Hematopoietic multipotent progenitor cell treated with erythropoietin and hydrocortisone succinate and interleukin-3 and kit ligand, for 6 days (in vitro differentiated cells): Measurements from ENCODE around the gene HECTD4.

Source experiments
- DNase-seq: peaks from one replicate; pipeline ENCODE4 v3.0.0-alpha.2; 2015

The HECTD4 gene

DNA sequence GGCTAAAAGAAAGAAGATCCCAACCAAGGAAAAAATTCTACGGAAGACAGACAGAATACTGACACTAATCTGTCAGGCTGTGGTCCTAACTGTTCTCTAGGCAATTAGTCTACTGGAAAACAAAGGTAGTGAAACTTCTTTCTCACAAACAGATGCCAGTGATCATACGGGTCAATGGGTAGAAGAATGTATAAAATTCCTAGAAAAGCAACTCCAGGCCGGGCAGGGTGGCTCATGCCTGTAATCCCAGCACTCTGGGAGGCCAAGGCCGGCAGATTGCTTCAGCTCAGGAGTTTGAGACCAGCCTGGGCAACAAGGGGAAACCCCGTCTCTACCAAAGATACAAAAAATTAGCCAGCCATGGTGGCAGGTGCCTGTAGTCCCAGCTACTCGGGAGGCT, 64.8 kb downstream of the HECTD4 start:
- no peak for DNase-seq

DNA sequence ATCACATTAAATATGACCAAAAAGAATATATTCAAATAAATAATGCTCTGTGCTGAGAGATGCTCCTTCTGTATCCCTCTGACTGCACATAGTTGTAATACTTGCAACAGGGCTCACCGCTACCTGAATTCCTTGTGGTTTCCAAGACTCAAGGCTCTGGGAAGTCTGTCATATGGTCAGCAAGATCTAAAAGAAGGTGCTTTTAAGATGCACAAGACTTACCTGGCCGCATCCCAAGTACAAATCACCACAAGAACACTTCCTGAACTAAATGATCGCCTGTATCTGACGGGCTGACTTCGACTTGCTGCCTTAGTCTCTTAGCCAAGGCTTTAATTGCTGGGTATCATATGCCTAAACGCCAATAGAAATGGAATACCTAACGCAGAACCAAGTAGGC, 67.2 kb downstream of the HECTD4 start:
- no peak for DNase-seq

DNA sequence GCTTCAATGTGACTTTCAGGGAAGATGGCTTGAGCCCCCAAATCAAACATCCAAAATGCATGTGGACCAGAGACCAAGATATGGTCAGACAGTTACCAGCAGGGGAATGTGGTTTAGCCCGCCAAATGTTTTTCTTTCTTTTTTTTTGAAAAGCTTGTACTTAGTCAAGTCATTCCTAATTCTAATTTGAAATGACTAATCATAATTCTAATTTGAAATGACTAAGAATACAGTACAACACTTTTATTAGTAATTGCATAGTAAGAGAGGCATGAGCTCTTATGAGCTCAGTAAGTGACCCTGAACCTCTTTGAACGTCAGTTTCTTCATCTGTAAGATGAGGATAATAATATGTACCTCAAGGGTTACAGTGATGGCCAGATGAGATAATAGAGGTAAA, 72.4 kb downstream of the HECTD4 start:
- DNase-seq = no peak

DNA sequence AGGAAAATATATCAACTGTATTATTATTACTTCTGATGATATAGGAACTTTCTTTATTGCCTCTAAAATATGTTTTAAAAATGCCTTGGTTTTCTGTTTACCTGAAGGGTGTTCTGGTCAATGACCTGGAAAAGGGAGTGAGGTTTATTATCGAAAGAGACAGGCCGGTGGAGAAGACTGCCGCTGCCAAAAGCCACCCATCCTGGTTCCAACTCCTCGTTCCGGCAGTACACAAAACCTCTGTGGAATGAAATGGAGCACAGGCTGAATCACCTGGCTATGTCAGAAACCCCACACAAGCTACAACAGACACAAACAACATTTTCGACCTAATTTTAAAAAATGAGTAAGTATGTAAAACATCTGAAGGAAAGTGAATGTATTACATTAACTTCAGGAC, 73.6 kb downstream of the HECTD4 start:
- DNase-seq = no peak

DNA sequence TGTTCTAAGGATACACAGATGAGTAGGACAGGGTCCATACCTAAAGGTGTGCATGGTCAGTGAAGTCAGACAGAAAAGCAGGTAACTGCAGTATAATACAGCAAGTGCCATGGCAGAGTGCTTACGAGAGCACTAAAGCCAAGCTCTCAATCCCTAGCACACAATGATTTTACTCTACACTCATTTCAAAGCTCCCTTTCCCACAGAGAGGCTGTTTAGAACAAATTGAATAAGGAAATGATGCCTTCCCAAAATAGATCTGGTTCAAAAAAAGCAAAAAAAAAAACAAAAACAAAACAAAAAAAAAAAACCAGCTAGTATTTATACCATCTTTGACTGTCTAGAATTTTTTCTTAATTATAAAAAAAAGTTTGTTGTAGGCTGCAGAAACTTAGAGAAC, 74.1 kb downstream of the HECTD4 start:
- no peak for DNase-seq

DNA sequence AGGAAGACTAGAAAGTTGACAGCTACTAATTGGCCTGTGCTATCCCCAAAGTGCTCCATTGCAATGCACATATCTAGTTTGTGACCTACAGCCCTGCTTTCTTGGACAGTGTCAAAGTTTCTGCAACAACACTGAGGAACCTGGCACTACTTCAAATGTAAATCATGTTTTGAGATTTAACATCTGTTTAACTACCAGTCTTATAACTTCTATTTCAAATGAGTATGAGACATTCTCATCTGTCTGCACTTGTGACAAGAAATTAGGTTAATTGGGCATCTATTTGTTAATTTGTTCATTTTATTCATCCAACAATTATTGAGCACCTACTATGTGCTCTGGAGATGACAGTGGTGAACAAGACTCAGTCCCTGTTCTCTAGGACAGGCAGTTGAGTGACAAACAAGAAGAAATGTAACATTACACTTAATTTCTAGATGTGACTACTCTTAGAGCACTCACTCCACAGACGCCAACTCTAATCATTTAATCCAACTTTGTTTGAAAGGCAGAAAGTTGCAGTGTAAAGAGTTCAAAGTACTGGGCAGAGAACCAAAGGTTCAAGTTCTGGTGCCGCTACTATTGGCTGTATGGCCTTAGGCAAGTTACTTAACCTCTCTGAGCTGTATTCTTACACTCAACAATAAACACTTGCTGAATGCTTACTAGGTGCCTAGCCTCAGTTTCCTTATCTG, 74.8 kb downstream of the HECTD4 start:
- DNase-seq = no peak

DNA sequence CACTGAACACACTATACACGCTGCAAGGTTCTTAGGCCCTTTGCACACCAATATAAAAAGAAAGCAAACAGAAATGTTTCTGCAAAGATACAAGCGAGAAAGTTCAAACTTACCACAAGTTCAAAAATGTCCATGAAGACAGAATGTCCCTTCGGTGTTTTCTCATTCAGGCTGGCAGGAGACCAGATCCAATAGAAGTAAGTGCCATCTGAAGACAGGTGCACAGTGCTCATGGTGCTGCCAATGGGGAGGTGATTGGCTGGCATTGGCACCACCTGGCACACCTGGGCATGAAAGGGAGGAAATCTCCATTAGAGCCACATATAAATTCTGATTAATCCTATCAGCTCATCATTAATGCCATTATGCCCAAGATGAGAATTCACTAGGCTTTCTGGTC, 76.3 kb downstream of the HECTD4 start:
- DNase-seq = no peak

DNA sequence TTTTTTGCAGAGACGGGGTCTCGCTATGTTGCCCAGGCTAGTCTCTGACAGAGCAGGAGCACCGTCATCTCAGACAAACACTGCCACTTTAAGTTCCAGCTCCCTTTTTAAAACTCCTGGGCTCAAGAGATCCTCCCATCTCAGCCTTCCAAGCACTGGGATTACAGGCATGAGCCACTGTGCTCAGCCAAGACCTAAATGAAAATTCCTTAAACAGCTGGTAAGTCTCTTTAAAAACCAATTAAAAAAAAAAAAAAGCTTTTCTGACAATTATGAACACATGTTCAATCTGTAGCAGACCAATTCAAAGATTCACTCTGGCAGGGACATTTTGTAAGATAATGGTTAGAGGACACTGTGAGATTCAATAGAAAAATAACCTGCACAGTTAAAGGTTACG, 77.8 kb downstream of the HECTD4 start:
- no peak for DNase-seq

DNA sequence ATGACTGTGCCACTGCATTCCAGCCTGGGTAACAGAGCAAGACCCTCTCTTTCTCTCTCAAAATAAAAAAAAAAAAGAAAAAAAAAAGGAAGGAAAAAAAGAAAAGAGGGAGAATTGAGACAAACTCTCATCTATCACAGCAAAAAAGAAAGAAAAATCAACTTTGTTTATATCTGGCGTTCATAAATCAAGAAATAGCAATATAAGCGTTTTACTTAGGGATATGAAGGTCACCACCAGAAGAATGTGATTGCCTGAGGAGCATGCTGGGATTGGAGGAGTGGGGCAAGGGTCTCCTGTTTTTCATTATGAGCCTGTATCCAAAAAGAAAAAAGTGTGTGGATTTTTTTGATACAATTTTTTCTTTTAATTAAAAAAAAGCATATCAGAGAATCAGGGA, 78.4 kb downstream of the HECTD4 start:
- no peak for DNase-seq

DNA sequence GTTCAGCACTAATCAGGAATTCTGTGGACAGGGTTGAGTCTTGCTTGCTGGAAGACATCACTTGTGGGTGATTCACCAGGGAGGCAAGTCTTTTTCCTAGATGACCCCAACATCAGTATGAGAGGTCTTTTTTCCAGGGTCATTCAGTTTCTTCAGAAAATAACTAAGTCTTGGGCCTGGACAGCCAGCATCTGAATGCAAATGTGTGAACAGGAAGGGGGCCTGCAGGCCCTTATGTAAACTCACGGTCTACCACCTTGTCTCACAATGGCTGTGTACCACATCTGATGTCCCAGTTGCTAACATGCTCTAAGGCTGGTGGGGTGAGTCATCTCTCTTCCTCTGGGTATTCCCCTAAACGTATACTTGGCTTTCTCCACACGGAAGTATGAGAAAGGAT, 79.2 kb downstream of the HECTD4 start:
- DNase-seq = peak; percentile 22

DNA sequence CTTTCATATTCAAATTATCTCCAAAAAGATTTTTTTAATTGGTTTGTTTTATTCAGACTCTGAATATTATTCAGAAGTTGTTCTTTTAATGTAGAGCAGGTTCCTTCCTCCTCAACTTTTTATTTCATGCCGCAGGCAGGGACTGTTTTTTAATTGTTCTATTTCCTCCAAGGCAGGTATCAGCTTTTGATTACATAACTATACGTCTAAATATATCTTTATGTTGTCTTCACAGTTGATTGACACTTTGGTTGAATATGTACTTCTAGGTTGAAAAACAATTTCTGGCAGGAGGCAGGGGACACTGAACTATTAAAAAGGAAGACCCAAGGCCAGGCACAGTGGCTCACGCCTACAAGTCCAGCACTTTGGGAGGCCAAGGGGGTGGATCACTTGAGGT, 82.5 kb downstream of the HECTD4 start:
- no peak for DNase-seq

DNA sequence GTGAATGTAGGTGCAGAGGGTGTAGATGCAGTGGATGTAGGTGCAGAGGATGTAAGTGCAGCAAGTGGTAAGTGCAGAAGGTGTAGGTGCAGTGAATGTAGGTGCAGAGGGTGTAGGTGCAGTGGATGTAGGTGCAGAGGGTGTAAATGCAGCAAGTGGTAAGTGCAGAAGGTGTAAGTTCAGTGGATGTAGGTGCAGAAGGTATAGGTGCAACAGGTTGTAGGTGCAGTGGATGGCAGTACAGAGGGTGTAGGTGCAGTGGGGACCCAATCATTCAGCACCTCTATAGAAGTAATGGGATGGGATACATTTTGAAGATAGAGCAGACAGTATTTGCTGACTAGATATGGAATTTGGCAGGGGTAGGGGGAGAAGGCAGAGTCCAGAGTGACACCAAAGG, 85.0 kb downstream of the HECTD4 start:
- no peak for DNase-seq

DNA sequence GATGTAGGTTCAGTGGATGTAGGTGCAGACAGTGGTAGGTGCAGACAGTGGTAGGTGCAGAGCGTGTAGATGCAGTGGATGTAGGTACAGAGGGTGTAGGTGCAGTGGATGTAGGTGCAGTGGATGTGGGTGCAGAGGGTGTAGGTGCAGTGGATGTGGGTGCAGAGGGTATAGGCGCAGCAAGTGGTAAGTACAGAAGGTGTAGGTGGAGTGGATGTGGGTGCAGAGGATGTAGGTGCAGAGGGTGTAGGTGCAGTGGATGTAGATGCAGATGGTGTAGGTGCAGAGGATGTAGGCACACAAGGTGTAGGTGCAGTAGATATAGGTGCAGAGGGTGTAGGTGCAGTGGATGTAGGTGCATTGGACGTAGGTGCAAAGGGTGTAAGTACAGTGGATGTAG, 86.0 kb downstream of the HECTD4 start:
- DNase-seq = no peak

DNA sequence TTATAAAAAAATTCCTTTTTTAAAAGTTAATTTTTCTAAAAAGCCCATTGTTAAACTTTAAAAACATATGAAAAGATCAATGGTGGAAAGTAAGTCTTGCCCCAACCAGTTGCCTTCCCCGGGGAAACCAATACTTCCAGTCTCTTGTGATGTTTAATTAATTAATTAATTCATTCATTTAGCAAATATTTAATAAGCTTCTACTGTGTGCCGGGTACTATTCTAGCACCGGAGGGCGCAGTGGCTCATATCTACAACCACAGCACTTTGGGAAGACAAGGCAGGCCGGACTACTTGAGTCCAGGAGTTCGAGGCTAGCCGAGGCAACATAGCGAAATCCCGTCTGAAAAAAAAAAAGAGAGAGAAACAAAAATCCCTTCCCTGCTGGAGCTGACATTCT, 87.4 kb downstream of the HECTD4 start:
- peak; percentile 60 for DNase-seq

DNA sequence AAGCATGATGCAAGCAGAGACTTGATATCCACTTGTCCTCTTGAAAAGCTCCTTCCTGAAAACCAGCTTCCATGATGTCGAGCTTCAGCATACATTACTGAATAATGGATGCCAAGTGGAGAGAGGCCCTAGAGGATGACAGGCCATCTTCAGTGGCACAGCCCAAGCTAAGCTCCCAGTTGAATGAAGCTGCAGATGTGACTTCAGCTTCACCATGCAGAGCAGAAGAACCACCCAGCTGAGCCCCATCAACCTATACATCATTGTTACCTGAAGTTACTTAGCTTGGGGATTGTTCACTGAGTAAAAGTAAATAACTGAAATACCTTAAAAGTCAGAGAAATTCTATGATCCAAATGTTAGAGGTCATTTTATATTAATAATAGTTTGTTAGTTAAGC, 93.6 kb downstream of the HECTD4 start:
- DNase-seq = no peak

DNA sequence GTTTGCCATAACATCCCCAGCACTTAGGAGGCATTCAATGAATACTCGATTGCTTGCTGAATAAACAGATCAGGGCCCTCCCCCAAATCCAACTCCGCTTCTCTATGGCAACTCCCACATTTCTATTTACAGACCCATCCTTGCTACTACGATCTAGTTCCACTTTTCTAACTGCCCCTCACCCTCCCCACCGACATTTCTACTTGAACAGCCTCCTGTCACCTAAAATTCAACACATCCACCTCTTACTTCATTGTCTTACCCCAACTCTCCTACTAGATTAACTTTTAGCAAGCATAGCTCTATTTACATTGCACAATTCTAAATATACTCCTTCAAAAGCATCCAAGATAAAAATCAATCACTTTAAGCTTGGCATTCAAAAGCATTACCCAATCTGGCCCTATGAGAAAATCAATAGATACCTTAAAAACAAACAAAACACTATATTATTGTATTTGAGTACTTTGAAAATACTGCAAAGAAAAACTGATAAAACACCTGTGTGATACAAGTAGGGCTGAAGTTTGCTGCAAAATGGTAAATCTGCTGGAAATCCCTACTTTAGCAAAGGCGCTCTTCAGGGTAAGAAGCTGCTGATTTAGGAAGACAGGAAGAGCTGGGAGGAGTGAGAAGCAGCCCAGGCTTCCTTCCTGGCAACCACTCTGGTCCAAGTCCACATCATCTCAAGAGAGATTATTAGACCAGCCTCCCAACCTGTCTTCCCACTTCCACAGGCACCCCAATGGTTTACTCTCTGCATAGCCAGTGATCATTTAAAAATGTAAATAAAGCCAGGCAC, 96.4 kb downstream of the HECTD4 start:
- DNase-seq = no peak

DNA sequence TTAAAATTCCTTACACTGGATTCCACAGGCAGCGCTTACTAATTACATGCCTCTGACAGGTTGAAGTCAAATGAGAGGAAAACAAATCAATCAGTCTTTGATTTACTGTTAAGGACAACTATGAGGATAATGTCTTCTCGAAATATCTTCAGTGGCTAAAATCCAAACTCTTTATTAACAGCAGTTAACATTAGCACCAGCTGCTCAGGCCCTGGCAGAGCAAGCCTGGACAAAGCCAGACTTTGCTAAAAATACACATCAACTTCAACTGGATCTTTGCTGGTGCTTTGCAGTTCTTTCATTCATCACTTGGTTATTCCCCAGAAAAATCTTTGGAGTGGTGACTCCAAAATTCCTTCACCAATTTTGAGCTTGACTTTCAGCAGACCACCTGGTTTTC, 98.7 kb downstream of the HECTD4 start:
- no peak for DNase-seq

DNA sequence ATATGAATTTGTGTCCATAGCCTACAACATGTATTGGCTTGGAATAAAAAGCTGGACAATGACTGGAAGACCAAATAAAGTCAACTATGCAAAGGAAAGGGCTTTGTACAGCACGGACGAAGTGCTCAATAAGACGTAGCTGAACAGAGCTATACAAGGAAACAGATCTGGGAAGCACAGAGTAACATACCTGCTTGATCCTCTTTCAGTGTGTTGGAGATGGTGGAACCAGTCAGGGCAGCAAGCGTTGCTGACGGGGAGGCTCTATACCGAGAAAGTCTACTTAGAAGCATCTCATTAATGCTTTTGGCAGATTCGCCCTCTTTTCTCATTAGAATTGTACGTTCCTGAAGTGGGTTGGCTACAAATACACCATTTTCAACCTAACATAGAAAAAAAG, 99.3 kb downstream of the HECTD4 start:
- no peak for DNase-seq

DNA sequence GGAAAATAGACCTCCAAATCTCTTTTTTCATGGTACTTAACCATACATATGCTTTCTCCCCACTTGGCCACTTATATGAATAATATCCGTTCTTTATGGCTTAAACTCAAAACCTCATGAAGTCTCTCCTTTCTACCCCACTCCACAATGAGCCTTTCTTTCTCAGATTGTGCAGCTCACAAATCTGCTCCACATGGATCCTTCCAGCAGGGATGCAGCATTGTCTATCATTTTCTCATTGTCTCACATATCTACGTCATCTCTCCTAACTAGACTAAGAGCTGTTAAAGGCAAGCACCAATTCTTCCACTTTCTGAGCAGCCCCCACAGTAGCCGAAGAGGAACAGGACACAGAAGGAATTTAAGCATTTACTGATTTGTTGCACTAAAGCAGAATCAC, 106.4 kb downstream of the HECTD4 start:
- no peak for DNase-seq

DNA sequence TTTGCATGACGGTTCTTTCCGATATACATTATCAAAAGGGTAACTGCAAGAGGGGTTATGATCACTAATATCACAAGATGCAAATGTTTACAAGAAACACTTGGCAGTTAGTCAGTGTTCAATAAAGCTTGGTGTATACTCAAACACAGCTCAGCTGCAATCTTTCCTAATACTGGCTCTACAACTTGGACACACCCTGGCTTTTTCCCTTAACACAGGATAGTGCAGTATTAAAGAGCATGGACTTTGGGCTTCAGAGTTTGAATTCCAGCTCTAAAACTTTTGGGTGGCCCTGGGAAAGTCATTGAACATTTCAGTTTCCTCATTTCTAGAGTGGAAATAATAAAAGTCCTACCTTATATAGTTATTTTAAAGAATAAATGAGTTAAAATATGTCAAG, 107.0 kb downstream of the HECTD4 start:
- no peak for DNase-seq

DNA sequence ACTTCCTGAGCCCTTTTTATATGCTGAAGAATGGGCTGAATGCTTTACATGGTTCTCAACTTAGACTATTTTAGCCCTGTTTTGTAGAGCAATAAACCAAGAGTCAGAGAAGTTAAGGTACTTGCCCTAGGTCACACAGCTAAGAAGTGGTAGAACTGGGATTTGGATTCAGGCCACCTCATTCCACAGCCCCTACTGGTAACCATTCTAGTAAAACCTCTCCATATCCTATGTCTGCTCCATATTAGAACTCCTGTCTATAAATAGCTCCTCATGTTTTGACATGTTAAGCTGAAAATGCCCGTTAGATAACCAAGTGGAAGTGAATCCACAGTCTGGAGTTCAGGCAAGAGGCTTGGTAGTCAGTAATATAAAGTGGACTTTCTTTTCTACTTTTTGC, 111.6 kb downstream of the HECTD4 start:
- no peak for DNase-seq

DNA sequence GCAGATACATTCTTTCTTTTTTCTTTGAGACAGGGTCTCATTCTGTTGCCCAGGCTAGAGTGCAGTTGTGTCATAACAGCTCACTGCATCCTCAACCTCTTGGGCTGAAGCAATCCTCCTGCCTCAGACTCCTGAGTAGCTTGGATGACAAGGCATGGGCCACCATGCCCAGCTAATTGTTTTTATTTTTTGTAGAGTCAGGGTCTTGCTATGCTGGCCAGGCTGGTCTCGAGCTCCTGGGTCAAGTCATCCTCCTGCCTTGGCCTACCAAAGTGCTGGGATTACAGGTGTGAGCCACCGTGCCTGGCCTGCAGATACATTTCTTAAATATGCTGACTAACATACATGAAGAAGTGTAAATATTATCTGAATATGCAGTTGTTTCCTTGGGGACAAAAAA, 115.8 kb downstream of the HECTD4 start:
- no peak for DNase-seq

DNA sequence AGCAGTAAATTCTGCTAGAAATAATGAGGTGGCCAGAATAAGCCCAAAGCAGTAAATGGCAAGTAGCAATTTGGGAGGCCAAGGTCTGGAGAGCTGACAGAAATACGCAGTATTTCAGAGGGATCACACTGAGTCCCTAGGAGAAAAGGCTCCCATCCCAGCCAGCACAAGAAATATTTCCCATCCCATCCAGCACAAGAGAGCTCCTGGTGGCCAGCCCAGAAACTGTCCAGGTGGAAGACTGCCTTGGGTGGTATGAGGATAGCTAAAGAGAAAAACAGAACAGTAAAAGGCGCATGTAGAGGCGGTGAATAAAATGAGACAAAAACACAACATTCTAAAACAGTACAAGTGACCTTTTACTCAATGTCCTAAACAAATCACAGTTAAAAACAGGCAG, 120.7 kb downstream of the HECTD4 start:
- DNase-seq = no peak

DNA sequence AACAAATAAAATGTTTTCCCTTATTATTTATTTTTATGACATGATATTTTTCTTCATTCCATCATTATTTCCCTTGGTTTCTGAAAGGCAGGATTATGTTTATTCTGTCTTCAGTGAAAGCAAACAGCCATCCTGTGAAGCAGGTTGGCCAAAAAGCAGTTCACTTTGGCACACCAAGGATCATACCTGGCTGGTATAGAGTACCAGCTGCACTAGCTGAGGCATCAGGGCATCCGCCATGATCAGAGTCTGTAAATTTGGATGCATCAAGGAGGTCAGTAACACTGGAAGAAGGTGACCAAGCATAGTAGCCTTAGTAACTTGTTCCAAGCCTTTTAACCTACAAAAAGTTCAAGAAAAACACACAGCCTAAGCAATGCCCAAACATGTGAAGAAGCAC, 123.3 kb downstream of the HECTD4 start:
- no peak for DNase-seq

DNA sequence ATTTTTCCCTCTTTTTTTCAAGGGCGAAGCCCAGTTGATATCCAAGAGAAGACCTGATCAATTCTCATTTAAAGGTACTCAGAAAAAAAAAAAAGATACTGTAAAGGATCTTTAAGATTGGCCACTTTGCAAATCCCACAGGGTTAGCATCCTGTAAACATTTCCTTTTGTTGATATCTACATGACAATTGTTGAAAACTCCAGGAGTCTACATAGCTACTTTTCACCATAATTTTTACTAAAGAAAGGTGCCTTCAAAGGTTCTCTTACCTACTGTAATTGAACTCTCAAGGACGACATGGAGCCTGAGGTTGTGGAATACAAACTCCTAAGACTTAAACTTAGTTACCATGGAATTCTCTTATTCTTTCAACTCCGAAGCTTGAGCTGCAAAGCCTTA, 125.5 kb downstream of the HECTD4 start:
- DNase-seq = no peak
